ENCODE data around the gene TPSD1.
"Not testable (repeated sequence)": the region's sequence is repeated elsewhere in the genome, so short reads cannot be mapped to it uniquely, and the experiment has no call there.

- TF ChIP-seq TCF12 (IDR thresholded peaks at IDR 0.05; ENCODE audit: low read depth); RAD21 (IDR thresholded peaks at IDR 0.05; ENCODE audit: low read depth); REST (IDR thresholded peaks at IDR 0.05; ENCODE audit: low read depth); TAF1 (IDR thresholded peaks at IDR 0.05; ENCODE audit: low read depth); TEAD4 (IDR thresholded peaks at IDR 0.05); EP300 (IDR thresholded peaks at IDR 0.05; ENCODE audit: borderline replicate concordance); CEBPB (IDR thresholded peaks at IDR 0.05); MAX (IDR thresholded peaks at IDR 0.05); NFIC (IDR thresholded peaks at IDR 0.05); FOXM1 (IDR thresholded peaks at IDR 0.05; ENCODE audit: borderline replicate concordance, low read depth): not testable (repeated sequence)
These were observed 25.8 kb upstream of the TPSD1 start, which contains the start of gene TPSB2 for GRCh38 chr16:1230084-1230470.
